H1 (cell line): ENCODE measurements around the gene RPRD2. TPM values are rescaled to one million over a fixed set of nuclear protein-coding genes. Genes with fewer than 3 reads are reported as not detected.

ENCODE experiments used
- CTCF ChIA-PET: fragments of 300-600 bp; sonication (Branson Sonifier 250); formaldehyde crosslinking; loops from one replicate; lab custom pipeline; 2021; ENCODE audit not compliant: partially characterized antibody; lab: Charles Lee
- POLR2A ChIA-PET: fragments of 300-600 bp; sonication (Branson Sonifier 250); formaldehyde crosslinking; loops from one replicate; lab custom pipeline; 2021; ENCODE audit warnings: inconsistent platforms; ENCODE audit not compliant: partially characterized antibody; lab: Charles Lee
- DNase-seq, 2 experiments: peaks; one replicate each; pipeline versions ENCODE4 v3.0.0 to v3.0.0-alpha.2; 2010 to 2022; ENCODE audit warnings: low spot score in 2 of 2, low read depth in 1 of 2, mixed read lengths in 1 of 2
- FAIRE-seq: peaks from 2 replicates; lab custom pipeline; 2011; peaks lifted over from hg19 to GRCh38; lab: Jason Lieb, UNC
- H2AFZ ChIP-seq: 2 replicates; pipeline ENCODE4 v1.8.1; 2012; ENCODE audit warnings: low read length, inconsistent platforms
- H2AK5ac ChIP-seq: 2 replicates; pipeline ENCODE4 v1.6.1; 2013; ENCODE audit warnings: low read depth, low read length
- H2BK120ac ChIP-seq: replicated peaks from 2 replicates; pipeline ENCODE3; 2013; ENCODE audit warnings: low read depth, low read length, inconsistent platforms
- H2BK12ac ChIP-seq: 2 replicates; pipeline ENCODE4 v1.6.1; 2013; ENCODE audit warnings: low read depth, low read length
- H2BK15ac ChIP-seq: 2 replicates; pipeline ENCODE4 v1.6.1; 2013; ENCODE audit warnings: low read length
- H2BK20ac ChIP-seq: 2 replicates; pipeline ENCODE4 v1.6.1; 2013; ENCODE audit warnings: low read length
- H2BK5ac ChIP-seq: 2 replicates; pipeline ENCODE4 v1.6.1; 2013; ENCODE audit warnings: low read depth, low read length
- H3K14ac ChIP-seq: 2 replicates; pipeline ENCODE4 v1.6.1; 2013; ENCODE audit warnings: inconsistent platforms; ENCODE audit not compliant: insufficient read length
- H3K18ac ChIP-seq: 2 replicates; pipeline ENCODE4 v1.6.1; 2013; ENCODE audit warnings: low read length; ENCODE audit errors: extremely low read depth
- H3K23ac ChIP-seq: 2 replicates; pipeline ENCODE4 v1.6.1; 2013; ENCODE audit warnings: inconsistent platforms; ENCODE audit not compliant: insufficient read length
- H3K23me2 ChIP-seq: 2 replicates; pipeline ENCODE4 v1.6.1; 2013; ENCODE audit warnings: low read depth, low read length
- H3K27ac ChIP-seq: 2 replicates; pipeline ENCODE4 v1.6.1; 2011; ENCODE audit warnings: low read depth, low read length, inconsistent platforms
- H3K27me3 ChIP-seq, 4 experiments: replicated peaks in 1 of 4; 1 replicate in 1 of 4; 2 replicates in 3 of 4; pipeline versions ENCODE4 v1.6.1 to v1.8.1; 2011 to 2013; ENCODE audit warnings: low read length in 3 of 4, mild to moderate bottlenecking in 3 of 4, inconsistent platforms in 2 of 4, mixed read lengths in 2 of 4, moderate library complexity in 1 of 4; ENCODE audit not compliant: control insufficient read depth in 3 of 4, insufficient read depth in 3 of 4; ENCODE audit errors: extremely low read depth in 1 of 4
- H3K36me3 ChIP-seq, 4 experiments: 2 replicates each; pipeline versions ENCODE4 v1.6.1 to v1.8.1; 2011 to 2013; ENCODE audit warnings: mild to moderate bottlenecking in 4 of 4, low read length in 3 of 4, moderate library complexity in 2 of 4, control low read depth in 1 of 4, inconsistent platforms in 1 of 4; ENCODE audit not compliant: insufficient read depth in 4 of 4, control insufficient read depth in 2 of 4
- H3K4ac ChIP-seq: replicated peaks from 2 replicates; pipeline ENCODE3; 2013; ENCODE audit warnings: low read length, low read depth, mixed read lengths, inconsistent platforms; ENCODE audit not compliant: insufficient read length
- H3K4me1 ChIP-seq, 4 experiments: replicated peaks in 1 of 4; 1 replicate in 1 of 4; 2 replicates in 3 of 4; pipeline versions ENCODE4 v1.6.1 to v1.8.1; 2011 to 2013; ENCODE audit warnings: low read length in 3 of 4, inconsistent platforms in 2 of 4, mixed read lengths in 1 of 4; ENCODE audit not compliant: insufficient read depth in 4 of 4, control insufficient read depth in 3 of 4
- H3K4me2 ChIP-seq, 2 experiments: 2 replicates each; pipeline versions ENCODE4 v1.6.1 to v1.8.1; 2011 to 2013; ENCODE audit warnings: low read depth in 2 of 2, low read length in 2 of 2, control low read depth in 1 of 2, inconsistent platforms in 1 of 2, mild to moderate bottlenecking in 1 of 2; ENCODE audit not compliant: insufficient read depth in 1 of 2
- H3K4me3 ChIP-seq, 4 experiments: fragments of 200-600, 300-600 bp in 1 of 4; sonication (generic), shearing (Covaris generic), sonication (Bioruptor Twin) in 1 of 4; 2 replicates each; pipeline versions ENCODE4 v1.5.1 to v1.8.1; 2011 to 2016; ENCODE audit warnings: low read length in 4 of 4, low read depth in 3 of 4, control low read depth in 2 of 4, inconsistent platforms in 2 of 4, mild to moderate bottlenecking in 2 of 4, mixed read lengths in 1 of 4, moderate library complexity in 1 of 4; ENCODE audit not compliant: insufficient read depth in 2 of 4; ENCODE audit errors: extremely low read depth in 1 of 4
- H3K56ac ChIP-seq: replicated peaks from 2 replicates; pipeline ENCODE3; 2013; ENCODE audit warnings: low read depth, mild to moderate bottlenecking, mixed read lengths, low read length, inconsistent platforms; ENCODE audit not compliant: insufficient read length
- H3K79me1 ChIP-seq: 2 replicates; pipeline ENCODE4 v1.6.1; 2013; ENCODE audit warnings: low read depth, low read length, control low read depth
- H3K79me2 ChIP-seq, 2 experiments: 2 replicates each; pipeline versions ENCODE4 v1.6.1 to v1.8.1; 2012 to 2013; ENCODE audit warnings: low read length in 2 of 2, mild to moderate bottlenecking in 2 of 2, inconsistent platforms in 1 of 2; ENCODE audit not compliant: insufficient read depth in 2 of 2, control insufficient read depth in 1 of 2
- H3K9ac ChIP-seq, 4 experiments: replicated peaks in 1 of 4; 1 replicate in 1 of 4; 2 replicates in 3 of 4; pipeline versions ENCODE4 v1.6.1 to v1.8.1; 2011 to 2013; ENCODE audit warnings: low read depth in 3 of 4, low read length in 3 of 4, control low read depth in 2 of 4, mild to moderate bottlenecking in 2 of 4, moderate library complexity in 2 of 4, inconsistent platforms in 1 of 4; ENCODE audit errors: extremely low read depth in 1 of 4
- H3K9me3 ChIP-seq, 2 experiments: 2 replicates each; pipeline versions ENCODE4 v1.6.1 to v1.8.1; 2012 to 2013; ENCODE audit warnings: mild to moderate bottlenecking in 2 of 2, moderate library complexity in 2 of 2, control low read depth in 1 of 2, inconsistent platforms in 1 of 2, low read depth in 1 of 2, low read length in 1 of 2, mixed read lengths in 1 of 2; ENCODE audit not compliant: insufficient read depth in 2 of 2
- H4K20me1 ChIP-seq, 2 experiments: replicated peaks in 1 of 2; 2 replicates each; pipeline versions ENCODE3 to v1.8.1; 2011 to 2013; ENCODE audit warnings: inconsistent platforms in 2 of 2, low read length in 2 of 2, mild to moderate bottlenecking in 1 of 2; ENCODE audit not compliant: insufficient read depth in 2 of 2, control insufficient read depth in 1 of 2
- H4K5ac ChIP-seq: 2 replicates; pipeline ENCODE4 v1.6.1; 2013; ENCODE audit warnings: low read length, low read depth, mixed read lengths, inconsistent platforms; ENCODE audit not compliant: insufficient read length
- H4K8ac ChIP-seq: 2 replicates; pipeline ENCODE4 v1.8.0; 2013; ENCODE audit warnings: mild to moderate bottlenecking, moderate library complexity, low read length, inconsistent platforms; ENCODE audit not compliant: insufficient read depth; ENCODE audit errors: extremely low read depth
- H4K91ac ChIP-seq: replicated peaks from 2 replicates; pipeline ENCODE3; 2013; ENCODE audit warnings: low read length, mixed read lengths, inconsistent platforms; ENCODE audit not compliant: insufficient read length
- ASH2L ChIP-seq: fragments of 200-600, 300-600 bp; sonication (generic); IDR thresholded peaks from one replicate; pipeline ENCODE4 v1.7.1; 2017; ENCODE audit warnings: low read length
- CBX8 ChIP-seq: fragments of 300-800, 300-1000 bp; sonication (generic); IDR thresholded peaks from 2 replicates; pipeline ENCODE4 v1.7.1; 2016; ENCODE audit warnings: low read depth, low read length, borderline replicate concordance
- CHD2 ChIP-seq: IDR thresholded peaks from 2 replicates; pipeline ENCODE4 v1.6.1; 2012; ENCODE audit warnings: low read length, improper control_type of control experiment
- EGR1 ChIP-seq: IDR thresholded peaks from 2 replicates; pipeline ENCODE4 v1.6.1; 2011; ENCODE audit warnings: low read depth, low read length, borderline replicate concordance
- GTF2F1 ChIP-seq: IDR thresholded peaks from 2 replicates; pipeline ENCODE4 v1.6.1; 2012; ENCODE audit warnings: low read depth, low read length, improper control_type of control experiment, borderline replicate concordance
- KDM4A ChIP-seq: IDR thresholded peaks from one replicate; pipeline ENCODE4 v1.7.1; 2012; ENCODE audit warnings: low read depth, mild to moderate bottlenecking, moderate library complexity, low read length, inconsistent platforms; ENCODE audit not compliant: severe bottlenecking
- KDM5A ChIP-seq: fragments of 200-600 bp; IDR thresholded peaks from 2 replicates; pipeline ENCODE4 v1.7.1; 2012; ENCODE audit warnings: mild to moderate bottlenecking, low read length, inconsistent platforms, mixed read lengths
- RNF2 ChIP-seq: fragments of 200-900, 300-1000 bp; sonication (generic); IDR thresholded peaks from 2 replicates; pipeline ENCODE4 v1.7.1; 2016; ENCODE audit warnings: borderline replicate concordance, low read depth, mild to moderate bottlenecking, antibody characterized with exemption, low read length; ENCODE audit not compliant: poor library complexity, severe bottlenecking; ENCODE audit errors: missing control alignments
- SIX5 ChIP-seq: IDR thresholded peaks from 2 replicates; pipeline ENCODE4 v1.6.1; 2011; ENCODE audit warnings: mild to moderate bottlenecking, low read depth, low read length
- SP1 ChIP-seq: IDR thresholded peaks from 2 replicates; pipeline ENCODE4 v1.6.1; 2011; ENCODE audit warnings: low read depth, low read length
- USF2 ChIP-seq: IDR thresholded peaks from 2 replicates; pipeline ENCODE4 v1.6.1; 2011; ENCODE audit warnings: low read length, improper control_type of control experiment
- ZNF274 ChIP-seq: IDR thresholded peaks from 2 replicates; pipeline ENCODE4 v1.7.0; 2012; ENCODE audit warnings: low read length, borderline replicate concordance; ENCODE audit errors: extremely low read depth
- WGBS, 2 experiments: shearing (Covaris generic) in 1 of 2; methylation state at CpG; one replicate each; pipeline versions ENCODE4 v1.1.6 to v1.1.7; 2013 to 2015; ENCODE audit warnings: low lambda C conversion rate in 2 of 2, mixed read lengths in 2 of 2, inconsistent platforms in 1 of 2, low coverage in 1 of 2, missing lambda C conversion rate in 1 of 2; ENCODE audit not compliant: insufficient replicate concordance in 2 of 2, insufficient coverage in 1 of 2, insufficient read length in 1 of 2; ENCODE audit errors: extremely low coverage in 1 of 2, missing lambda C conversion rate in 1 of 2; 5-methylcytosine and 5-hydroxymethylcytosine counted together
- polyA plus RNA-seq, 7 experiments: library from polyadenylated mRNA; depleted of rRNA in 3 of 7; stranded (reverse) in 5 of 7; unstranded in 2 of 7; fragments of >200 nt in 5 of 7; fragments of 200-250 nt in 2 of 7; gene quantifications; 1 replicate in 5 of 7; 2 replicates in 1 of 7; 4 replicates in 1 of 7; pipeline versions ENCODE4 v1.2.1 to v1.2.3, GENCODE V29; 2011 to 2013; ENCODE audit warnings: missing spikeins in 2 of 7, mixed read lengths in 2 of 7
- total RNA-seq: library from RNA; stranded (reverse); fragmentation: NEBNext Ultra II Directional; extraction: Animal tissue kit (Norgen Biotek cat#: 25700); gene quantifications from 2 replicates; pipeline ENCODE4 v1.2.1, GENCODE V29; 2021

Gene RPRD2
- total and polyA plus RNA-seq, 2 of the 8 experiments (the other 6 are each of a cell fraction or from before 2014, with no cell fraction given) = 14.4 to 32.4 TPM

- H2BK5ac ChIP-seq = no peak overlapping the region
- H2BK15ac ChIP-seq = no peak overlapping the region
- no peak overlapping the region for H3K23ac ChIP-seq
- H3K9ac ChIP-seq = no peak overlapping the region
- CTCF ChIA-PET = interaction anchor here (0.6 to 1.3 kb wide), 4 partner anchors 11 to 232 kb away, joined by 3 read pairs; no protein-coding TSS in a partner anchor
- H2BK20ac ChIP-seq = no peak overlapping the region
- no peak overlapping the region for H3K4ac ChIP-seq
- H3K4me1 ChIP-seq = no peaks in the 10 kb centered on the region; a peak in 2 of 7 replicates
- no peak overlapping the region for H2BK12ac ChIP-seq
- H4K8ac ChIP-seq = no peak overlapping the region
- H3K79me1 ChIP-seq = no peaks in the 10 kb centered on the region; the same call in 1 of the 2 replicates
- peaks cover 0 to 58% of the 10 kb centered on the region in 2 experiments; a peak in 2 of 4 replicates for H3K79me2 ChIP-seq
- no peak overlapping the region for H2BK120ac ChIP-seq
- H4K91ac ChIP-seq = no peak overlapping the region
- H3K14ac ChIP-seq = no peak overlapping the region
- H3K18ac ChIP-seq = no peak overlapping the region
- no peaks in the 10 kb centered on the region for H3K27me3 ChIP-seq
- H3K4me3 ChIP-seq = no peak overlapping the region
- no peak for FAIRE-seq
- H3K56ac ChIP-seq = no peak overlapping the region
- WGBS, 2 experiments = 96% methylated on average over 4 of the region's 4 CpGs; no CpG with 5 or more reads in 1 of the 2 experiments
- H4K20me1 ChIP-seq = peaks cover 0 to 2% of the 10 kb centered on the region in 2 experiments
- no peak overlapping the region for H2AFZ ChIP-seq
- H3K36me3 ChIP-seq = peaks cover 0 to 5% (median 2%) of the 10 kb centered on the region in 4 experiments; a peak in 2 of 8 replicates
- DNase-seq = no peak
- H2AK5ac ChIP-seq = no peak overlapping the region
- H4K5ac ChIP-seq = no peak overlapping the region
- no peak overlapping the region for H3K4me2 ChIP-seq
- POLR2A ChIA-PET = no interaction called here
- no peak overlapping the region for H3K27ac ChIP-seq
- H3K23me2 ChIP-seq = peaks cover 2% of the 10 kb centered on the region; the same call in 1 of the 2 replicates
- H3K9me3 ChIP-seq = no peaks in the 10 kb centered on the region
- no peak for TF ChIP-seq SP1
- TF ChIP-seq RNF2 = no peak
- no peak for TF ChIP-seq KDM5A
- no peak for TF ChIP-seq SIX5
- no peak for TF ChIP-seq EGR1
- TF ChIP-seq ASH2L = no peak
- no peak for TF ChIP-seq ZNF274
- TF ChIP-seq GTF2F1 = no peak
- TF ChIP-seq KDM4A = no peak
- no peak for TF ChIP-seq CHD2
- no peak for TF ChIP-seq USF2
- no peak for TF ChIP-seq CBX8
These were observed 50.6 kb downstream of the RPRD2 start for GRCh38 chr1:150414592-150414991.
